ENCODE data around the gene CCDC170. TPM values are rescaled to one million over a fixed set of nuclear protein-coding genes. Genes with fewer than 3 reads are reported as not detected.
A peak's percentile ranks its signal among the peaks of the same experiment; 100 is the strongest.

The CCDC170 gene
- total RNA-seq, 1 experiment from 2014 or later: not detected

GRCh38 chr6:151641028-151641427, 147.2 kb downstream of the CCDC170 start:
- Histone ChIP-seq H3K9me2 (replicated peaks; ENCODE audit: low read length) (no peaks in the 10 kb centered on the region), H3K9ac (ENCODE audit: low read length) (no peak overlapping the region), H2AFZ (ENCODE audit: low read length) (no peak overlapping the region), H3F3A (ENCODE audit: low read length, unreplicated experiment) (no peaks in the 10 kb centered on the region), H3K79me2 (ENCODE audit: low read length) (no peaks in the 10 kb centered on the region), H3K4me3 (ENCODE audit: low read length) (no peak overlapping the region), H3K36me3 (ENCODE audit: low read depth, low read length) (no peaks in the 10 kb centered on the region), H3K27me3 (ENCODE audit: low read length) (no peaks in the 10 kb centered on the region), H3K27ac (ENCODE audit: low read length) (no peak overlapping the region), H4K20me1 (ENCODE audit: low read length) (no peaks in the 10 kb centered on the region), H3K4me1 (ENCODE audit: insufficient read depth, low read length) (no peaks in the 10 kb centered on the region), H3K9me3 (ENCODE audit: low read length) (no peaks in the 10 kb centered on the region), H3K4me2 (ENCODE audit: low read length) (no peak overlapping the region)
- ATAC-seq (no peak), DNase-seq (no peak)
- TF ChIP-seq EZH2phosphoT487 (IDR thresholded peaks at IDR 0.05; ENCODE audit: borderline replicate concordance, low read length): no peak
- TF ChIP-seq CTCF (conservative IDR thresholded peaks at IDR 0.05; ENCODE audit: low read depth, low read length): no peak
- TF ChIP-seq EZH2 (IDR thresholded peaks at IDR 0.05; ENCODE audit: low read length, unreplicated experiment): no peak
- intact Hi-C loops (cut with micrococcal nuclease): no loop called here
- no TSS peak for BruUV-seq (replicated peaks)
- CTCF ChIA-PET: no interaction called here
- POLR2A ChIA-PET (ENCODE audit: unreplicated experiment): no interaction called here

- H3K27ac ChIP-seq (ENCODE audit: low read length): no peak overlapping the region
- BruUV-seq (replicated peaks): no TSS peak
- CTCF ChIA-PET: no interaction called here
- H3K9ac ChIP-seq (ENCODE audit: low read length): no peak overlapping the region
- no peaks in the 10 kb centered on the region for H3K79me2 ChIP-seq (ENCODE audit: low read length)
- no peaks in the 10 kb centered on the region for H4K20me1 ChIP-seq (ENCODE audit: low read length)
- H3K4me1 ChIP-seq (ENCODE audit: insufficient read depth, low read length): no peaks in the 10 kb centered on the region
- H3K4me2 ChIP-seq (ENCODE audit: low read length): no peak overlapping the region
- POLR2A ChIA-PET (ENCODE audit: unreplicated experiment): no interaction called here
- no peaks in the 10 kb centered on the region for H3K9me2 ChIP-seq (replicated peaks; ENCODE audit: low read length)
- no peak overlapping the region for H2AFZ ChIP-seq (ENCODE audit: low read length)
- H3F3A ChIP-seq (ENCODE audit: low read length, unreplicated experiment): no peaks in the 10 kb centered on the region
- TF ChIP-seq CTCF (conservative IDR thresholded peaks at IDR 0.05; ENCODE audit: low read depth, low read length) (peak; percentile 52), EZH2 (IDR thresholded peaks at IDR 0.05; ENCODE audit: low read length, unreplicated experiment) (no peak)
- no peaks in the 10 kb centered on the region for H3K27me3 ChIP-seq (ENCODE audit: low read length)
- intact Hi-C loops (cut with micrococcal nuclease): no loop called here
- DNase-seq (peak; percentile 44), ATAC-seq (no peak)
- no peaks in the 10 kb centered on the region for H3K9me3 ChIP-seq (ENCODE audit: low read length)
- H3K4me3 ChIP-seq (ENCODE audit: low read length): no peak overlapping the region
- no peaks in the 10 kb centered on the region for H3K36me3 ChIP-seq (ENCODE audit: low read depth, low read length)
These were observed 154.3 kb downstream of the CCDC170 start for GRCh38 chr6:151647976-151648639.

- TF ChIP-seq CTCF (conservative IDR thresholded peaks at IDR 0.05; ENCODE audit: low read depth, low read length) (no peak), EZH2 (IDR thresholded peaks at IDR 0.05; ENCODE audit: low read length, unreplicated experiment) (no peak), EZH2phosphoT487 (IDR thresholded peaks at IDR 0.05; ENCODE audit: borderline replicate concordance, low read length) (no peak)
- BruUV-seq (replicated peaks): no TSS peak
- intact Hi-C loops (cut with micrococcal nuclease): no loop called here
- ATAC-seq (no peak), DNase-seq (no peak)
- Histone ChIP-seq H3K9me2 (replicated peaks; ENCODE audit: low read length) (no peaks in the 10 kb centered on the region), H3K36me3 (ENCODE audit: low read depth, low read length) (no peaks in the 10 kb centered on the region), H3K27me3 (ENCODE audit: low read length) (no peaks in the 10 kb centered on the region), H3K4me1 (ENCODE audit: insufficient read depth, low read length) (no peaks in the 10 kb centered on the region), H3F3A (ENCODE audit: low read length, unreplicated experiment) (no peaks in the 10 kb centered on the region), H3K4me2 (ENCODE audit: low read length) (no peak overlapping the region), H2AFZ (ENCODE audit: low read length) (no peak overlapping the region), H3K9me3 (ENCODE audit: low read length) (no peaks in the 10 kb centered on the region), H4K20me1 (ENCODE audit: low read length) (no peaks in the 10 kb centered on the region), H3K4me3 (ENCODE audit: low read length) (no peak overlapping the region), H3K79me2 (ENCODE audit: low read length) (no peaks in the 10 kb centered on the region), H3K9ac (ENCODE audit: low read length) (no peak overlapping the region), H3K27ac (ENCODE audit: low read length) (no peak overlapping the region)
- ChIA-PET CTCF (interaction anchor here (0.6 kb wide), 1 partner anchor 469 kb away, joined by 3 read pairs; no protein-coding TSS in a partner anchor), POLR2A (ENCODE audit: unreplicated experiment) (no interaction called here)
These were observed 156.0 kb downstream of the CCDC170 start for GRCh38 chr6:151649835-151650234.
